K562 (cell line): ENCODE data around the gene UBE2G2. TPM values are rescaled to one million over a fixed set of nuclear protein-coding genes. Genes with fewer than 3 reads are reported as not detected.
A peak's percentile ranks its signal among the peaks of the same experiment; 100 is the strongest.

Experiments
- ATAC-seq: fragments of 200-7000 bp; cut with Tn5 transposase; 3 replicates; pipeline ENCODE4 v1.9.1; 2020; ENCODE audit warnings: moderate library complexity
- BruUV-seq: library from RNA; stranded (reverse); fragments of 400-500 nt; replicated peaks from 2 replicates; lab custom pipeline; 2021; lab: Mats Ljungman, UMichigan
- CTCF ChIA-PET: fragments of 300-600 bp; formaldehyde crosslinking; extraction: SDS; loops from one replicate; lab custom pipeline; 2021; ENCODE audit warnings: low intra/inter-chr PET ratio; lab: Yijun Ruan, JAX
- POLR2A ChIA-PET: fragments of 300-600, 350-650 bp; sonication (Branson Sonifier 250); formaldehyde crosslinking; extraction: SDS; loops from one replicate; lab custom pipeline; 2021; ENCODE audit warnings: antibody characterized with exemption, inconsistent platforms; lab: Yijun Ruan, JAX
- DNase-seq, 4 experiments: peaks; one replicate each; pipeline versions ENCODE4 v3.0.0 to v3.0.0-alpha.2; 2011 to 2018; ENCODE audit warnings: low spot score in 3 of 4, mixed read lengths in 3 of 4; ENCODE audit errors: extremely low read depth in 1 of 4
- FAIRE-seq: peaks from 2 replicates; lab custom pipeline; 2011; peaks lifted over from hg19 to GRCh38; lab: Jason Lieb, UNC
- H2AFZ ChIP-seq: 2 replicates; pipeline ENCODE4 v1.6.0; 2011; ENCODE audit warnings: low read depth, low read length, control low read depth, inconsistent platforms
- H3K27ac ChIP-seq: fragments of 200-600 bp; 3 replicates; pipeline ENCODE4 v1.8.0; 2011; ENCODE audit warnings: low read depth, mild to moderate bottlenecking, control low read depth, inconsistent platforms, low read length, moderate library complexity, mixed read lengths; ENCODE audit errors: extremely low read depth
- H3K27me3 ChIP-seq, 2 experiments: fragments of 300-600 bp in 1 of 2; 2 replicates in 1 of 2; 3 replicates in 1 of 2; pipeline versions ENCODE4 v1.6.0 to v1.8.0; 2011; ENCODE audit warnings: inconsistent platforms in 2 of 2, low read length in 2 of 2, mild to moderate bottlenecking in 1 of 2, mixed read lengths in 1 of 2, moderate library complexity in 1 of 2; ENCODE audit not compliant: control insufficient read depth in 2 of 2, insufficient read depth in 2 of 2
- H3K36me3 ChIP-seq: fragments of 300-600 bp; 3 replicates; pipeline ENCODE4 v1.8.0; 2011; ENCODE audit warnings: mild to moderate bottlenecking, low read length, inconsistent platforms; ENCODE audit not compliant: control insufficient read depth, insufficient read depth
- H3K4me1 ChIP-seq, 2 experiments: fragments of 200-600 bp in 1 of 2; replicated peaks in 1 of 2; 2 replicates in 1 of 2; 3 replicates in 1 of 2; pipeline versions ENCODE4 v1.5.1 to v1.8.0; 2011; ENCODE audit warnings: inconsistent platforms in 2 of 2, low read length in 2 of 2, mild to moderate bottlenecking in 1 of 2, mixed read lengths in 1 of 2, moderate library complexity in 1 of 2; ENCODE audit not compliant: control insufficient read depth in 2 of 2, insufficient read depth in 2 of 2
- H3K4me2 ChIP-seq: 2 replicates; pipeline ENCODE4 v1.6.1; 2011; ENCODE audit warnings: low read length, control low read depth, inconsistent platforms, mixed read lengths; ENCODE audit not compliant: insufficient read depth
- H3K4me3 ChIP-seq: fragments of 200-600 bp; sonication (generic), shearing (Covaris generic); 2 replicates; pipeline ENCODE4 v1.5.1; 2016; ENCODE audit warnings: control low read depth, inconsistent platforms
- H3K79me2 ChIP-seq: fragments of 200-600 bp; 3 replicates; pipeline ENCODE4 v1.8.0; 2011; ENCODE audit warnings: low read length, inconsistent platforms; ENCODE audit not compliant: control insufficient read depth, insufficient read depth
- H3K9ac ChIP-seq, 2 experiments: 2 replicates each; pipeline versions ENCODE4 v1.6.0 to v1.6.1; 2011; ENCODE audit warnings: low read depth in 2 of 2, low read length in 2 of 2, control low read depth in 1 of 2, inconsistent platforms in 1 of 2, mild to moderate bottlenecking in 1 of 2, mixed read lengths in 1 of 2; ENCODE audit not compliant: insufficient read depth in 1 of 2
- H3K9me1 ChIP-seq: one replicate; pipeline ENCODE4 v1.6.0; 2011; ENCODE audit warnings: inconsistent platforms, mild to moderate bottlenecking, low read length, moderate library complexity; ENCODE audit not compliant: control insufficient read depth, insufficient read depth
- H3K9me3 ChIP-seq: replicated peaks from 2 replicates; pipeline ENCODE4 v1.5.1; 2011; ENCODE audit warnings: low read depth, low read length, inconsistent platforms; ENCODE audit not compliant: control insufficient read depth, insufficient read depth
- H4K20me1 ChIP-seq: replicated peaks from 2 replicates; pipeline ENCODE4 v1.6.1; 2011; ENCODE audit warnings: low read length, inconsistent platforms, mixed read lengths; ENCODE audit not compliant: control insufficient read depth, insufficient read depth
- ATF1 ChIP-seq, 2 experiments: fragments of 450-650 bp in 1 of 2; IDR thresholded peaks; 2 replicates each; pipeline ENCODE4 v1.6.1; 2016; ENCODE audit warnings: missing compliant biosample characterization in 1 of 2, missing genetic modification characterization in 1 of 2
- GABPA ChIP-seq: fragments of 200-800 bp; sonication (Bioruptor generic); conservative IDR thresholded peaks from 2 replicates; pipeline ENCODE4 v1.6.1; 2016; ENCODE audit warnings: low read depth, missing genetic modification characterization, missing compliant biosample characterization
- MAZ ChIP-seq, 2 experiments: fragments of 450-650 bp in 1 of 2; sonication (generic) in 1 of 2; formaldehyde crosslinking; IDR thresholded peaks in 1 of 2; conservative IDR thresholded peaks in 1 of 2; 2 replicates each; pipeline versions ENCODE4 v1.4.0 to v1.5.0; 2020; ENCODE audit warnings: mild to moderate bottlenecking in 1 of 2, missing genetic modification reagents in 1 of 2
- MXI1 ChIP-seq: IDR thresholded peaks from 2 replicates; pipeline ENCODE4 v1.6.1; 2011; ENCODE audit warnings: low read depth, mild to moderate bottlenecking, improper control_type of control experiment, low read length
- NCOR1 ChIP-seq: fragments of 450-650 bp; IDR thresholded peaks from 2 replicates; pipeline ENCODE4 v1.6.1; 2016; ENCODE audit warnings: mild to moderate bottlenecking, moderate library complexity
- POLR2H ChIP-seq: IDR thresholded peaks from 2 replicates; pipeline ENCODE4 v1.6.1; 2016; ENCODE audit warnings: missing genetic modification characterization, low read depth, mild to moderate bottlenecking, control low read depth, missing compliant biosample characterization, moderate library complexity
- POLR3A ChIP-seq: IDR thresholded peaks from 2 replicates; pipeline ENCODE4 v1.6.1; 2011; ENCODE audit warnings: borderline replicate concordance, mild to moderate bottlenecking, moderate library complexity; ENCODE audit not compliant: insufficient read length, insufficient read depth; ENCODE audit errors: extremely low read depth
- RAD21 ChIP-seq, 2 experiments: fragments of 250-450 bp in 1 of 2; fragments of 450-650 bp in 1 of 2; sonication (Bioruptor Pico) in 1 of 2; formaldehyde crosslinking in 1 of 2; IDR thresholded peaks in 1 of 2; conservative IDR thresholded peaks in 1 of 2; 2 replicates each; pipeline versions ENCODE4 v1.4.0 to v1.8.0; 2020 to 2022; ENCODE audit warnings: mild to moderate bottlenecking in 2 of 2, moderate library complexity in 1 of 2
- RFX5 ChIP-seq: IDR thresholded peaks from 2 replicates; pipeline ENCODE4 v1.6.1; 2011; ENCODE audit warnings: low read depth, mild to moderate bottlenecking, improper control_type of control experiment, low read length
- SRSF7 ChIP-seq: fragments of 200-400 bp; formaldehyde crosslinking; optimal IDR thresholded peaks from 2 replicates; pipeline ENCODE3; 2017; ENCODE audit warnings: mild to moderate bottlenecking, low read depth, low read length
- TCFL5 ChIP-seq: fragments of 250-450 bp; sonication (Bioruptor Pico); conservative IDR thresholded peaks from 2 replicates; pipeline ENCODE4 v1.6.1; 2021; ENCODE audit warnings: mild to moderate bottlenecking, moderate library complexity, matching md5 sums
- ZNF12 ChIP-seq: sonication (generic); formaldehyde crosslinking; IDR thresholded peaks from 2 replicates; pipeline ENCODE4 v1.4.0; 2020; ENCODE audit warnings: mild to moderate bottlenecking, missing genetic modification reagents
- ZNF282 ChIP-seq: sonication (generic); formaldehyde crosslinking; IDR thresholded peaks from 2 replicates; pipeline ENCODE4 v1.8.1; 2023; ENCODE audit warnings: missing genetic modification reagents
- WGBS: fragments of 100-300 bp; shearing (Covaris generic); methylation state at CpG from one replicate; pipeline ENCODE4 v1.1.6; 2016; ENCODE audit warnings: low coverage, mixed read lengths; ENCODE audit not compliant: insufficient coverage; ENCODE audit errors: missing lambda C conversion rate; 5-methylcytosine and 5-hydroxymethylcytosine counted together
- in situ Hi-C: fragments of 300-500 bp; cut with MboI; formaldehyde crosslinking; loops from 4 replicates; pipeline ENCODE4 v1.15.0; 2018; ENCODE audit warnings: inconsistent platforms, mixed read lengths
- intact Hi-C: fragments of 100-400 bp; cut with micrococcal nuclease; formaldehyde crosslinking; loops from 2 replicates; pipeline ENCODE4 v1.14.2; 2022
- polyA plus RNA-seq, 8 experiments: library from polyadenylated mRNA; depleted of rRNA in 4 of 8; stranded (reverse) in 5 of 8; unstranded in 3 of 8; fragments of >200 nt; fragmentation: Nextera tagmentation in 2 of 8; fragmentation: Illumina TruSeq in 1 of 8; extraction: Ambion mirVana in 2 of 8; extraction: Trizol in 1 of 8; gene quantifications; 2 replicates each; pipeline versions ENCODE4 v1.2.1 to v1.2.3, GENCODE V29; 2011 to 2014; ENCODE audit warnings: inconsistent platforms in 1 of 8, missing spikeins in 1 of 8
- total RNA-seq, 7 experiments: library from RNA; depleted of rRNA in 6 of 7; stranded (reverse); fragments of >200 nt in 6 of 7; fragmentation: Illumina TruSeq in 2 of 7; extraction: Trizol in 2 of 7; gene quantifications; 2 replicates each; pipeline versions ENCODE4 v1.2.1 to v1.2.3, GENCODE V29; 2011 to 2021; ENCODE audit warnings: low replicate concordance in 1 of 7
- TF ChIP-seq, protein P1 (sequence below): IDR thresholded peaks from 2 replicates; pipeline ENCODE4 v1.6.1; 2016; ENCODE audit warnings: missing genetic modification characterization, missing compliant biosample characterization
- TF ChIP-seq, protein P2 (sequence below): sonication (generic); formaldehyde crosslinking; IDR thresholded peaks from 2 replicates; pipeline ENCODE4 v1.8.0; 2022; ENCODE audit warnings: mild to moderate bottlenecking, missing genetic modification reagents
- TF ChIP-seq, protein P3 (sequence below): fragments of 250-450 bp; sonication (Bioruptor Pico); IDR thresholded peaks from 2 replicates; pipeline ENCODE4 v1.4.0; 2020; ENCODE audit warnings: mild to moderate bottlenecking, moderate library complexity

Gene UBE2G2
- total and polyA plus RNA-seq, 9 of the 15 experiments (the other 6 are each of a cell fraction or from before 2014, with no cell fraction given), result 47.5 to 225 (median 140) TPM

DNA sequence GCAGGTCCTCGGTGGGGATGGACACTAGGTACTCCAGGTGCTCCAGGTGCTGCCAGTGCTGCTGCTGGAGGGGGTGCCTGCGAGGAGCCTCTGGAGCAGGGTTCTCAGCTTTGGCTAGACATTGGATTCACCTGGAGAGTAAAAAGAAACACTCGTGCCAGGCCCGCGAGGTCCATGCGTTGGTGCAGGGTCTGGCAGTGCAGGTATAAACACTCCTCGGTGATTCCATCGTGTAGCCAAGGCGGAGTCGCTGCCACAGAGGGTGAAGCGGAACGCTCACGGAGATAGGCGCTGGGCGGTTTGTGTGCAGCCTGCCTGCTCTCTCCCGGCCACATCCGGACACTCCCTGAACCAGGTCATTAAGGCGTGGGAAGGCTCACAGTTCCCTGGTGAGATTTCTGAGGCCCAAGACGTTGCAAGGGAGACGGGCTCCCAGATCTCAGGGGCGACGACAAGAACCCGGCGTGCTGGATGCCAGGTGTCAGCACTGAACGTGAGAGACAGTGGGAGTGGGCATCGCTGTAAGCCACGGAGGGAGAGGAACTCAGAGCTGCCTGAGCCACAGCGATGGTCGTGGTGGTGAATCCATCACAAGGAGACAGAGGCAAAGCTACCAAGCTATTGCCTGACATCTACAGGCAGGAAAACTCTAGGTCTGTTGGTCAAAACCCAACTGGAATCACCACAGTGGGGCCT lies 33.5 kb upstream of the UBE2G2 start:
- Histone ChIP-seq H3K27ac (no peak overlapping the region), H3K4me1 (peaks cover 29 to 44% of the 10 kb centered on the region in 2 experiments), H3K27me3 (peaks cover 2 to 6% of the 10 kb centered on the region in 2 experiments; a peak in 1 of 5 replicates), H4K20me1 (peaks cover 5% of the 10 kb centered on the region; the same call in 1 of the 2 replicates), H3K9me3 (no peaks in the 10 kb centered on the region), H3K9ac (peak overlapping the region in 1 of 2 experiments; percentile 72; a peak in 2 of 4 replicates), H3K4me2 (peak overlapping the region; percentile 23; the same call in 1 of the 2 replicates), H3K79me2 (no peaks in the 10 kb centered on the region), H3K36me3 (no peaks in the 10 kb centered on the region), H3K9me1 (no peaks in the 10 kb centered on the region), H2AFZ (peak overlapping the region; percentile 17; the same call in 1 of the 2 replicates), H3K4me3 (no peak overlapping the region)
- peak; percentile 83 for ATAC-seq
- intact Hi-C loops, result loop anchor here (10.0 kb wide), 1 partner anchor 790 kb away; no protein-coding TSS in a partner anchor
- CTCF ChIA-PET, result interaction anchor here (1.0 kb wide), 1 partner anchor 34 kb away, joined by 3 read pairs; no protein-coding TSS in a partner anchor
- BruUV-seq, result no TSS peak
- DNase-seq, result peak; percentile 58 to 71 (median 68)
- in situ Hi-C loops, result no loop called here
- POLR2A ChIA-PET, result interaction anchor here (0.7 kb wide), 1 partner anchor 73 kb away, joined by 3 read pairs; no protein-coding TSS in a partner anchor
- FAIRE-seq, result peak; percentile 78
- WGBS, result 6% methylated on average over 29 of the region's 29 CpGs
- no peak for TF ChIP-seq RFX5
- TF ChIP-seq NCOR1, result no peak
- no peak for TF ChIP-seq ZNF282 (CRISPR knock-in tag)
- TF ChIP-seq POLR3A, result no peak
- TF ChIP-seq ZNF12 (CRISPR knock-in tag), result 0 out of 2 replicates have a peak, but pooled peaks have one; percentile 35
- peak; percentile 9 to 45; a peak in 2 of 4 replicates for TF ChIP-seq RAD21 (CRISPR knock-in tag; conservative IDR thresholded peaks at IDR 0.05 in 1 of 2, IDR thresholded peaks at IDR 0.05 in 1 of 2)
- TF ChIP-seq ATF1 (CRISPR knock-in tag; IDR thresholded peaks at IDR 0.05), result no peak
- TF ChIP-seq ATF1 (tag; IDR thresholded peaks at IDR 0.05), result peak; percentile 35
- TF ChIP-seq, protein P1, sequence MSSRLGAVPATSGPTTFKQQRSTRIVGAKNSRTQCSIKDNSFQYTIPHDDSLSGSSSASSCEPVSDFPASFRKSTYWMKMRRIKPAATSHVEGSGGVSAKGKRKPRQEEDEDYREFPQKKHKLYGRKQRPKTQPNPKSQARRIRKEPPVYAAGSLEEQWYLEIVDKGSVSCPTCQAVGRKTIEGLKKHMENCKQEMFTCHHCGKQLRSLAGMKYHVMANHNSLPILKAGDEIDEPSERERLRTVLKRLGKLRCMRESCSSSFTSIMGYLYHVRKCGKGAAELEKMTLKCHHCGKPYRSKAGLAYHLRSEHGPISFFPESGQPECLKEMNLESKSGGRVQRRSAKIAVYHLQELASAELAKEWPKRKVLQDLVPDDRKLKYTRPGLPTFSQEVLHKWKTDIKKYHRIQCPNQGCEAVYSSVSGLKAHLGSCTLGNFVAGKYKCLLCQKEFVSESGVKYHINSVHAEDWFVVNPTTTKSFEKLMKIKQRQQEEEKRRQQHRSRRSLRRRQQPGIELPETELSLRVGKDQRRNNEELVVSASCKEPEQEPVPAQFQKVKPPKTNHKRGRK (tag), result no peak
- TF ChIP-seq SRSF7, result no peak
- TF ChIP-seq POLR2H (tag), result no peak
- TF ChIP-seq GABPA, result peak; percentile 66
- TF ChIP-seq, protein P2, sequence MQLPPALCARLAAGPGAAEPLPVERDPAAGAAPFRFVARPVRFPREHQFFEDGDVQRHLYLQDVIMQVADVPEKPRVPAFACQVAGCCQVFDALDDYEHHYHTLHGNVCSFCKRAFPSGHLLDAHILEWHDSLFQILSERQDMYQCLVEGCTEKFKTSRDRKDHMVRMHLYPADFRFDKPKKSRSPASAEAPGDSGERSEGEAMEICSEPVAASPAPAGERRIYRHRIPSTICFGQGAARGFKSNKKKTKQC (CRISPR knock-in tag), result no peak; the same call in 1 of the 2 replicates
- TF ChIP-seq MAZ (CRISPR knock-in tag; conservative IDR thresholded peaks at IDR 0.05 in 1 of 2, IDR thresholded peaks at IDR 0.05 in 1 of 2), result peak in 1 of 2 experiments; percentile 51; a peak in 1 of 4 replicates
- TF ChIP-seq, protein P3, sequence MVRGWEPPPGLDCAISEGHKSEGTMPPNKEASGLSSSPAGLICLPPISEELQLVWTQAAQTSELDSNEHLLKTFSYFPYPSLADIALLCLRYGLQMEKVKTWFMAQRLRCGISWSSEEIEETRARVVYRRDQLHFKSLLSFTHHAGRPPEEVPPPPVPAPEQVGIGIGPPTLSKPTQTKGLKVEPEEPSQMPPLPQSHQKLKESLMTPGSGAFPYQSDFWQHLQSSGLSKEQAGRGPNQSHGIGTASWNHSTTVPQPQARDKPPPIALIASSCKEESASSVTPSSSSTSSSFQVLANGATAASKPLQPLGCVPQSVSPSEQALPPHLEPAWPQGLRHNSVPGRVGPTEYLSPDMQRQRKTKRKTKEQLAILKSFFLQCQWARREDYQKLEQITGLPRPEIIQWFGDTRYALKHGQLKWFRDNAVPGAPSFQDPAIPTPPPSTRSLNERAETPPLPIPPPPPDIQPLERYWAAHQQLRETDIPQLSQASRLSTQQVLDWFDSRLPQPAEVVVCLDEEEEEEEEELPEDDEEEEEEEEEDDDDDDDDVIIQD (CRISPR knock-in tag), result no peak
- TF ChIP-seq MXI1, result no peak
- TF ChIP-seq TCFL5 (CRISPR knock-in tag), result no peak
